Myocyte (in vitro differentiated cells): ENCODE results near the gene DDX51. TPM values are rescaled to one million over a fixed set of nuclear protein-coding genes. Genes with fewer than 3 reads are reported as not detected.

Experiments
- DNase-seq: peaks from one replicate; pipeline ENCODE4 v3.0.0-alpha.2; 2012; ENCODE audit warnings: low read depth
- total RNA-seq: library from RNA; depleted of rRNA; stranded (reverse); fragments of >200 nt; gene quantifications from 2 replicates; pipeline ENCODE4 v1.2.3, GENCODE V29; 2014

The DDX51 gene
- total RNA-seq, 1 donor from 2014 or later: 6.4 TPM

GRCh38 chr12:132089407-132089910, 54.7 kb downstream of the DDX51 start:
- no peak for DNase-seq

Other genes with a start within 250 kb of the DDX51 start
- 11.2 and 21.3 TPM in 2 replicates for gene ULK1, start 249.7 kb downstream of the DDX51 start, total RNA-seq
- 10.9 and 14.3 TPM in 2 replicates for gene PUS1, start 215.0 kb downstream of the DDX51 start, total RNA-seq
- 9.4 and 11.9 TPM in 2 replicates for gene EP400, start 194.4 kb downstream of the DDX51 start, total RNA-seq
- gene NOC4L, start 138 bp upstream of the DDX51 start, total RNA-seq: 11.1 and 14.2 TPM in 2 replicates
- 0.08 TPM in 1 of 2 replicates, not detected in the other for gene GALNT9, start 185.3 kb upstream of the DDX51 start, total RNA-seq